ENCODE data around the gene WFIKKN1.

GRCh38 chr16:633336-634050 lies 2.7 kb downstream of the WFIKKN1 start:
- TF ChIP-seq POLR2A (IDR thresholded peaks at IDR 0.05) (no peak), CTCF (IDR thresholded peaks at IDR 0.05) (no peak), POLR2AphosphoS5 (IDR thresholded peaks at IDR 0.05) (no peak), EP300 (IDR thresholded peaks at IDR 0.05; ENCODE audit: low read depth) (no peak)
